ENCODE data around the gene LRIG3. TPM values are rescaled to one million over a fixed set of nuclear protein-coding genes. Genes with fewer than 3 reads are reported as not detected.
A peak's percentile ranks its signal among the peaks of the same experiment; 100 is the strongest.

LRIG3 gene
- total RNA-seq, 1 donor from 2014 or later = 51.4 TPM

DNA sequence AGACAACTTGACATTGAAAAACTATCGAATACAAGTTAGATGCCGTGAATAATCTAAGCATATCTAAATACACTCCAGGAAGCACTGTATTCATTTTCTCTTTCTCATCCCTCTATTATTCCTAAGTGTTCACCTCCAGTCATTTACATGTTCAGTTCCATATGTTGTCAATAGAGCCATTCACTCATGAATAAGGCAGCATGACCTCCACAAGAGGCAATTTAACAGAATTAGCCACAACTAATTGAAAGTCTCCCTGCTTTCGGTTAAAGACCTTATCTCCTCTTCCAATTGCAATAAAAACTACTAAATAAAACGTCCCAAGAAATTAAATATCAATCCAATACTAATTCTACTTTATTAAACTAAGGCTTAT, 1.8 kb downstream of the LRIG3 start:
- H3K27me3 Mint-ChIP-seq = no peaks in the 10 kb centered on the region
- H3K27ac Mint-ChIP-seq = peak overlapping the region; percentile 31
- H3K36me3 Mint-ChIP-seq = peaks cover 5% of the 10 kb centered on the region
- no peaks in the 10 kb centered on the region for H3K9me3 Mint-ChIP-seq
- TF ChIP-seq CTCF (conservative IDR thresholded peaks at IDR 0.05) = no peak
- peaks cover 46% of the 10 kb centered on the region for H3K4me1 Mint-ChIP-seq (ENCODE audit: unreplicated experiment)
- DNase-seq (ENCODE audit: extremely low spot score, unreplicated experiment) = no peak
- H3K4me3 Mint-ChIP-seq = peak overlapping the region; percentile 91

GRCh38 chr12:58917699-58918468, 2.4 kb downstream of the LRIG3 start:
- Mint-ChIP-seq H3K36me3 (peaks cover 9% of the 10 kb centered on the region), H3K4me1 (ENCODE audit: unreplicated experiment) (peaks cover 50% of the 10 kb centered on the region), H3K27me3 (no peaks in the 10 kb centered on the region), H3K4me3 (peak overlapping the region; percentile 91), H3K27ac (peak overlapping the region; percentile 31), H3K9me3 (no peaks in the 10 kb centered on the region)
- DNase-seq (ENCODE audit: extremely low spot score, unreplicated experiment) = no peak
- no peak for TF ChIP-seq CTCF (conservative IDR thresholded peaks at IDR 0.05)

DNA sequence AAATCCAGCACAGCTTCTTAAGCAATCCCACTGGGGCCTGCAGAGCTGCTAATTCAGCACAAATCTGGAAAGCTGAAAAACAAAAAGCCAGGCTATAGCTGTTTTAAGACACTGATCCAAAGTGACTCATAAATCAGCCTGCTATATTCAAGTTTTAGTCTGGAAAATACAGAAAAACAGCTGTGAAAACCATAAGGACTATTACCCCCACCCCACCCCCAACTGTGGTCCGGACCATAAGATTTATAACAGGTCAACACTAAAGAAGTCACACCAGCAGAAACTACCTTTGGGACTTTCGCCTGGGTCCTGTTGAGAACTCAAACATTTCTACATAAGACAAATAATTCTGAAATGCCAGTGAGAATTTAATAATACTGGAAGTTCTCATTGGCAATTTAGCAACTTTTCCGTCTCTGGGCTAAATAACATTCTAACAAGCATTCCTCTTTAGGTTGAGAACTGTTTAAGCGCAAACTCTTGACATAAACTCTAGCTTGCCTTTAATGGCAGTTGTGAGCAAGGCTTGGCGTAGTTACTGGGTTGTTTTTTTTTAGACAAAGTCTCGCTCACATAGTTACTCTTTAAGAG, 3.3 kb downstream of the LRIG3 start:
- no peak for TF ChIP-seq CTCF (conservative IDR thresholded peaks at IDR 0.05)
- peak overlapping the region; percentile 31 for H3K27ac Mint-ChIP-seq
- H3K36me3 Mint-ChIP-seq = peaks cover 15% of the 10 kb centered on the region
- H3K4me1 Mint-ChIP-seq (ENCODE audit: unreplicated experiment) = peaks cover 57% of the 10 kb centered on the region
- no peaks in the 10 kb centered on the region for H3K27me3 Mint-ChIP-seq
- DNase-seq (ENCODE audit: extremely low spot score, unreplicated experiment) = no peak
- peak overlapping the region; percentile 91 for H3K4me3 Mint-ChIP-seq
- H3K9me3 Mint-ChIP-seq = no peaks in the 10 kb centered on the region

DNA sequence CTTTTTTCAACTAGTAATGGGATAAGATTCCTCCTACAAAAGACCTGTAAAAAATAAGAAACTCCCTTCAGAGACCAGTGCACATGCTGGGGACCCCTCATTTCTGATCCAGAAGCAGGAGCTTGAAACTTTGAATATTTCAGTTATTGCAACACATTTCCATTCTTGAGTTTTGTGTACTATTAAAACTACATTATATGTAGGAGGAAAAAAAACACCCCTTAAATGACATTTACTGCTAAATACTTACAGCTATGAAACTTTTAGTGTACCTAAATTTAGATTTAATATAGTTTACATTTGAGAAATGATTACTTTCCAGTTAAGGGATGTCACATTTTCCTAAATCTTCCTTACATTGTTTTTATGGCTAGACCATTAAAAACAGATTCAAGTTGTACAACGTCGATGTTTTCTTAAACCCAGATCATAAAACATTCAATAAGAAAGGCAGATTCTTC, 4.1 kb downstream of the LRIG3 start:
- Mint-ChIP-seq H3K27me3 (no peaks in the 10 kb centered on the region), H3K9me3 (no peaks in the 10 kb centered on the region), H3K36me3 (peaks cover 19% of the 10 kb centered on the region), H3K4me3 (peak overlapping the region; percentile 83), H3K4me1 (ENCODE audit: unreplicated experiment) (peaks cover 61% of the 10 kb centered on the region), H3K27ac (no peak overlapping the region)
- TF ChIP-seq CTCF (conservative IDR thresholded peaks at IDR 0.05) = no peak
- no peak for DNase-seq (ENCODE audit: extremely low spot score, unreplicated experiment)

GRCh38 chr12:58915634-58916033, 4.7 kb downstream of the LRIG3 start:
- Mint-ChIP-seq H3K27ac (peak overlapping the region; percentile 78), H3K27me3 (no peaks in the 10 kb centered on the region), H3K9me3 (no peaks in the 10 kb centered on the region), H3K4me3 (peak overlapping the region; percentile 83), H3K36me3 (peaks cover 24% of the 10 kb centered on the region), H3K4me1 (ENCODE audit: unreplicated experiment) (peaks cover 59% of the 10 kb centered on the region)
- TF ChIP-seq CTCF (conservative IDR thresholded peaks at IDR 0.05) = no peak
- no peak for DNase-seq (ENCODE audit: extremely low spot score, unreplicated experiment)
